ENCODE measurements around the gene MAP3K9. TPM values are rescaled to one million over a fixed set of nuclear protein-coding genes. Genes with fewer than 3 reads are reported as not detected.

The MAP3K9 gene
- total RNA-seq, 1 experiment from 2014 or later: 28.0 TPM

- peaks cover 41% of the 10 kb centered on the region for H3K9me3 Mint-ChIP-seq
- no peak for ATAC-seq
- DNase-seq (ENCODE audit: low spot score): no peak
- H3K27ac Mint-ChIP-seq: no peak overlapping the region
- no peaks in the 10 kb centered on the region for H3K4me1 Mint-ChIP-seq
- POLR2A ChIA-PET: no interaction called here
- CTCF ChIA-PET: no interaction called here
- H3K27me3 Mint-ChIP-seq (ENCODE audit: low read depth): no peaks in the 10 kb centered on the region; the same call in 1 of the 2 replicates
- H3K4me3 Mint-ChIP-seq: no peak overlapping the region
- H3K36me3 Mint-ChIP-seq: peaks cover 20% of the 10 kb centered on the region
- no peak for TF ChIP-seq JUN (CRISPR knock-in tag; IDR thresholded peaks at IDR 0.05)
- TF ChIP-seq NR2C2 (CRISPR knock-in tag; IDR thresholded peaks at IDR 0.05): no peak
Measured at GRCh38 chr14:70836946-70837345, 27.6 kb upstream of the MAP3K9 start.

GRCh38 chr14:70833884-70834283, 24.6 kb upstream of the MAP3K9 start:
- Mint-ChIP-seq H3K4me3 (no peak overlapping the region), H3K27me3 (ENCODE audit: low read depth) (no peaks in the 10 kb centered on the region; the same call in 1 of the 2 replicates), H3K4me1 (no peaks in the 10 kb centered on the region), H3K27ac (no peak overlapping the region), H3K9me3 (peaks cover 36% of the 10 kb centered on the region), H3K36me3 (peaks cover 20% of the 10 kb centered on the region)
- no peak for ATAC-seq
- TF ChIP-seq JAZF1 (CRISPR knock-in tag; IDR thresholded peaks at IDR 0.05) (no peak), GTF2I (CRISPR knock-in tag; conservative IDR thresholded peaks at IDR 0.05) (0 out of 2 replicates have a peak, but pooled peaks have one; percentile 42)
- ChIA-PET POLR2A (no interaction called here), CTCF (no interaction called here)
- DNase-seq (ENCODE audit: low spot score): no peak

GRCh38 chr14:70832561-70833305, 23.4 kb upstream of the MAP3K9 start:
- no peak overlapping the region for H3K27ac Mint-ChIP-seq
- peaks cover 20% of the 10 kb centered on the region for H3K36me3 Mint-ChIP-seq
- CTCF ChIA-PET: interaction anchor here (1.6 kb wide), 1 partner anchor 123 kb away, joined by 3 read pairs; no protein-coding TSS in a partner anchor
- no peaks in the 10 kb centered on the region for H3K4me1 Mint-ChIP-seq
- H3K4me3 Mint-ChIP-seq: no peak overlapping the region
- ATAC-seq (no peak), DNase-seq (ENCODE audit: low spot score) (no peak)
- peaks cover 36% of the 10 kb centered on the region for H3K9me3 Mint-ChIP-seq
- POLR2A ChIA-PET: no interaction called here
- no peaks in the 10 kb centered on the region; the same call in 1 of the 2 replicates for H3K27me3 Mint-ChIP-seq (ENCODE audit: low read depth)
- TF ChIP-seq E2F5 (CRISPR knock-in tag; IDR thresholded peaks at IDR 0.05) (no peak), CBFB (CRISPR knock-in tag; IDR thresholded peaks at IDR 0.05; ENCODE audit: low read depth) (no peak), AR (CRISPR knock-in tag; IDR thresholded peaks at IDR 0.05) (no peak), ATF2 (CRISPR knock-in tag; IDR thresholded peaks at IDR 0.05; ENCODE audit: borderline replicate concordance, low read depth) (no peak), ZNF671 (CRISPR knock-in tag; IDR thresholded peaks at IDR 0.05) (no peak), FOXP4 (CRISPR knock-in tag; IDR thresholded peaks at IDR 0.05) (no peak), USF1 (CRISPR knock-in tag; IDR thresholded peaks at IDR 0.05) (no peak), ZNF416 (CRISPR knock-in tag; IDR thresholded peaks at IDR 0.05) (no peak), ZNF532 (CRISPR knock-in tag; IDR thresholded peaks at IDR 0.05; ENCODE audit: borderline replicate concordance) (no peak), ATF6 (CRISPR knock-in tag; IDR thresholded peaks at IDR 0.05) (no peak), ESRRA (CRISPR knock-in tag; IDR thresholded peaks at IDR 0.05; ENCODE audit: borderline replicate concordance) (no peak), FOXP1 (CRISPR knock-in tag; IDR thresholded peaks at IDR 0.05; ENCODE audit: borderline replicate concordance) (no peak)

Data from WTC11 (cell line).